Omental fat pad (tissue), 4 donors: Measurements from ENCODE around the gene IL20. TPM values are rescaled to one million over a fixed set of nuclear protein-coding genes. Genes with fewer than 3 reads are reported as not detected.

ENCODE experiments used
- ATAC-seq: fragments of 150-250 bp; one replicate; pipeline ENCODE4 v1.9.1; 2016; ENCODE audit warnings: mild to moderate bottlenecking, moderate library complexity; ENCODE audit not compliant: low FRiP score
- DNase-seq: peaks from one replicate; pipeline ENCODE4 v3.0.0-alpha.2; 2019; ENCODE audit warnings: low spot score
- total RNA-seq, 4 donors: library from RNA; depleted of rRNA; stranded (reverse); fragments of >200 nt; gene quantifications; one replicate each; pipeline ENCODE4 v1.1.0, GENCODE V29; 2016
- TF ChIP-seq, protein P1 (sequence below), 3 donors: fragments of 450-650 bp; IDR thresholded peaks; one replicate each; pipeline ENCODE4 v1.5.1; 2016 to 2017; ENCODE audit warnings: antibody characterized with exemption in 3 of 3, mild to moderate bottlenecking in 3 of 3, moderate library complexity in 2 of 3

Gene IL20
- total RNA-seq, 4 donors from 2014 or later, result 0.82 to 8.6 (median 8.2) TPM; not detected in 1

- TF ChIP-seq, protein P1, sequence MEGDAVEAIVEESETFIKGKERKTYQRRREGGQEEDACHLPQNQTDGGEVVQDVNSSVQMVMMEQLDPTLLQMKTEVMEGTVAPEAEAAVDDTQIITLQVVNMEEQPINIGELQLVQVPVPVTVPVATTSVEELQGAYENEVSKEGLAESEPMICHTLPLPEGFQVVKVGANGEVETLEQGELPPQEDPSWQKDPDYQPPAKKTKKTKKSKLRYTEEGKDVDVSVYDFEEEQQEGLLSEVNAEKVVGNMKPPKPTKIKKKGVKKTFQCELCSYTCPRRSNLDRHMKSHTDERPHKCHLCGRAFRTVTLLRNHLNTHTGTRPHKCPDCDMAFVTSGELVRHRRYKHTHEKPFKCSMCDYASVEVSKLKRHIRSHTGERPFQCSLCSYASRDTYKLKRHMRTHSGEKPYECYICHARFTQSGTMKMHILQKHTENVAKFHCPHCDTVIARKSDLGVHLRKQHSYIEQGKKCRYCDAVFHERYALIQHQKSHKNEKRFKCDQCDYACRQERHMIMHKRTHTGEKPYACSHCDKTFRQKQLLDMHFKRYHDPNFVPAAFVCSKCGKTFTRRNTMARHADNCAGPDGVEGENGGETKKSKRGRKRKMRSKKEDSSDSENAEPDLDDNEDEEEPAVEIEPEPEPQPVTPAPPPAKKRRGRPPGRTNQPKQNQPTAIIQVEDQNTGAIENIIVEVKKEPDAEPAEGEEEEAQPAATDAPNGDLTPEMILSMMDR (IDR thresholded peaks at IDR 0.05), result peak in 1 of 3 donors; percentile 48
- ATAC-seq (peak; percentile 15), DNase-seq (no peak)
Observed at GRCh38 chr1:206912445-206913095, 47.1 kb downstream of the IL20 start.

DNA sequence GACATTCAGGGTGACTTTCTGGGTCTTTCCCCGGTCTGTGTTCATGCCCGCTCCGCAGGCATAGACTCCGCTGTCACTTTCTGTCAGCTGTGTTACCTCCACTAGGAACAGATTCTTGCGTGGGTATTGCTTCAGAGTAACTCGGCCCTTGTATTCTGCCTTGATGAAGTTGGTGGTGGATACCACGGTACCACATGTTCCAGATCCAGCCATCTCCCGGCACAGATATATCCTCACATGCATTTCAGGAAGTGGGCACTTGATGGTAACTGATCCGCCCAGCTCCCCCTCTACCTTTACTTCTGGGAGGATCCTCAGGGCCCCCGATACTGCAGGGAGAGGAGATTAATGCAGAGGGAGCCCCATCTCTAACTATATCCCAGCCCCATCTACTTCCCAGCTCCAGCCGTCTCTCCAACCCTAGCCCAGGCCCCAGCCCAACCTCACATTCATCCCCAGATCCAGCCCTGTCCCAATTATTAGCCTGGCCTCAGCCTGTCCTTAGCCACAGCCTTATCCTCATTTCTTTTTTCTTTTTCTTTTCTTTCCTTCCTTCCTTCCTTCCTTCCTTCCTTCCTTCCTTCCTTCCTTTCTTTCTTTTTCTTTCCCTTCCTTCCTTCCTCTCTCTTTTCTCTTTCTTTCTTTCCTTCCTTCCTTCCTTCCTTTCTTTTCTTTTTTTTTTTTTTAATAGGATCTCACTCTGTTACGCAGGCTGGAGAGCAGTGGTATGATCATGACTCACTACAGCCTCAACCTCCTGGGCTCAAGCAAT, 48.5 kb downstream of the IL20 start:
- ATAC-seq, result no peak
- TF ChIP-seq, protein P1 (IDR thresholded peaks at IDR 0.05), result no peak
- DNase-seq, result no peak

DNA sequence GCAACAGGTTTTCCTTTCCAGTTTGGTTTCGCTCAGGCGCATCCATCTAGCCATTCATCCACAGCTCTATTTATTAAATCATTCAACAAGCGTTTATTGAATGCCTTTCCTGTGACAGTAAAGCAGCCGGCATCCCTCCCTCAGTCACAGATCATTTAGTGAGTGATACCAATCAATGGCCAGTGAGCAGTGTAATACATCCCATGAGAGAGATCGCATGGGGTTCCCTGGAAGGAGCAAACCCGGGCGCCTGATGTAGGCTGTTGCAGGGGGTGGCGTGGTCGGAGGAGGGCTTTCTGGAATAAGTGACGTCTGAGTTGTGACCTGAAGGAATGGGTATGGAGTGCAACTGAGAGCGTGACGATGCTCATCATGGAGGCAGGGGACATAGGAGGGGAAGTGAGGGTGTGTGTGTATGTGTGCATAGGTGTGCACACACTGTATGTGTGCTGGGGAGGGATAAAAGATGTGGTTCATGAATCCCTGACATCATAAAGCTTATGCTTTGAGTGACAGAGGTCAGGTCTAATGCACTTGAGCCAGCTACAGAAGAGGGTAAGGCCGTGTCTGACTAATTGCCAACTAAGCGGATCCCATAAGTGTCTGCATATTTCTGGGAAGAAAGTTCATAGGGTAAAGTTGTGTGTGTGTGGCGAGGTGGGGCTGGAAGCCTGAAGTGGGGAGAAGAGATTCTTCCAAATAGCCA, 49.8 kb downstream of the IL20 start:
- no peak for ATAC-seq
- no peak for DNase-seq
- TF ChIP-seq, protein P1 (IDR thresholded peaks at IDR 0.05), result no peak

GRCh38 chr1:206916000-206916709, 50.7 kb downstream of the IL20 start:
- no peak for DNase-seq
- no peak for ATAC-seq

GRCh38 chr1:206918076-206918475, 52.7 kb downstream of the IL20 start:
- TF ChIP-seq, protein P1 (IDR thresholded peaks at IDR 0.05), result no peak
- DNase-seq, result no peak
- ATAC-seq, result no peak

More at GRCh38 chr1:206916000-206916709, 50.7 kb downstream of the IL20 start:
- TF ChIP-seq, protein P1 (IDR thresholded peaks at IDR 0.05), result no peak

Other genes with a start within 250 kb of the IL20 start
- gene DYRK3, start 230.1 kb upstream of the IL20 start, total RNA-seq, result 10 to 100 TPM; 14.3 to 73.3 (median 39.4) TPM
- 100 to 1,000 TPM in 1 of 4 donors, 10 to 100 TPM in 3; 52.0 to 151 (median 79.9) TPM for gene MAPKAPK2, start 180.7 kb upstream of the IL20 start, total RNA-seq
- gene IL19, start 94.8 kb upstream of the IL20 start, total RNA-seq, result under 1 TPM in 1 of 4 donors, not detected in 3; 0.60 TPM
- 10 to 100 TPM; 10.9 to 34.4 (median 28.7) TPM for gene IL10, start 93.1 kb upstream of the IL20 start, total RNA-seq
- gene IL24, start 31.8 kb downstream of the IL20 start, total RNA-seq, result 10 to 100 TPM in 1 of 4 donors, 1 to 10 TPM in 1, not detected in 2; 5.1 to 65.1 TPM
- gene FCMR, start 56.3 kb downstream of the IL20 start, total RNA-seq, result 10 to 100 TPM in 1 of 4 donors, 1 to 10 TPM in 3; 3.2 to 23.2 (median 9.0) TPM
- under 1 TPM in 2 of 4 donors, not detected in 2; 0.24 to 0.44 TPM for gene PIGR, start 80.8 kb downstream of the IL20 start, total RNA-seq
- gene FCAMR, start 104.8 kb downstream of the IL20 start, total RNA-seq, result not detected
- gene C1orf116, start 167.1 kb downstream of the IL20 start, total RNA-seq, result under 1 TPM in 2 of 4 donors, not detected in 2; 0.13 to 0.16 TPM
- 10 to 100 TPM in 1 of 4 donors, 1 to 10 TPM in 3; 6.1 to 11.7 (median 7.9) TPM for gene YOD1, start 185.6 kb downstream of the IL20 start, total RNA-seq
- 10 to 100 TPM in 1 of 4 donors, 1 to 10 TPM in 3; 4.0 to 16.1 (median 6.1) TPM for gene PFKFB2, start 187.7 kb downstream of the IL20 start, total RNA-seq
- gene C4BPB, start 223.2 kb downstream of the IL20 start, total RNA-seq, result 1 to 10 TPM in 3 of 4 donors, under 1 TPM in 1; 0.24 to 6.0 (median 2.1) TPM
- gene C4BPA, start 238.6 kb downstream of the IL20 start, total RNA-seq, result 1 to 10 TPM in 1 of 4 donors, not detected in 3; 3.3 TPM